Stimulated activated effector memory CD8-positive, alpha-beta T cell treated with anti-CD3 and anti-CD28 coated beads, Interleukin-12 subunit alpha, Interleukin-12 subunit beta, amount 100 ng/mL, for 72 hours (primary cell): ENCODE data around the gene PSMD2.

Experiments used
- ATAC-seq: fragments of 150-1000 bp; cut with Tn5 transposase; 2 replicates; pipeline ENCODE4 v1.10.0; 2021
- DNase-seq, 2 donors: peaks; one replicate each; pipeline ENCODE4 v3.0.0; 2021 to 2022; ENCODE audit warnings: low spot score in 2 of 2
- H3K27ac Mint-ChIP-seq: one replicate; pipeline ENCODE4 v1.8.0; 2022; ENCODE audit warnings: mild to moderate bottlenecking, mixed read lengths
- H3K36me3 Mint-ChIP-seq: one replicate; pipeline ENCODE4 v1.8.0; 2022; ENCODE audit warnings: mild to moderate bottlenecking, mixed read lengths
- H3K4me1 Mint-ChIP-seq: one replicate; pipeline ENCODE4 v1.8.0; 2022; ENCODE audit warnings: mixed read lengths
- H3K4me3 Mint-ChIP-seq: one replicate; pipeline ENCODE4 v1.8.0; 2022; ENCODE audit warnings: mild to moderate bottlenecking, mixed read lengths
- H3K9me3 Mint-ChIP-seq: one replicate; pipeline ENCODE4 v1.8.0; 2022; ENCODE audit warnings: mixed read lengths

PSMD2 gene

DNA sequence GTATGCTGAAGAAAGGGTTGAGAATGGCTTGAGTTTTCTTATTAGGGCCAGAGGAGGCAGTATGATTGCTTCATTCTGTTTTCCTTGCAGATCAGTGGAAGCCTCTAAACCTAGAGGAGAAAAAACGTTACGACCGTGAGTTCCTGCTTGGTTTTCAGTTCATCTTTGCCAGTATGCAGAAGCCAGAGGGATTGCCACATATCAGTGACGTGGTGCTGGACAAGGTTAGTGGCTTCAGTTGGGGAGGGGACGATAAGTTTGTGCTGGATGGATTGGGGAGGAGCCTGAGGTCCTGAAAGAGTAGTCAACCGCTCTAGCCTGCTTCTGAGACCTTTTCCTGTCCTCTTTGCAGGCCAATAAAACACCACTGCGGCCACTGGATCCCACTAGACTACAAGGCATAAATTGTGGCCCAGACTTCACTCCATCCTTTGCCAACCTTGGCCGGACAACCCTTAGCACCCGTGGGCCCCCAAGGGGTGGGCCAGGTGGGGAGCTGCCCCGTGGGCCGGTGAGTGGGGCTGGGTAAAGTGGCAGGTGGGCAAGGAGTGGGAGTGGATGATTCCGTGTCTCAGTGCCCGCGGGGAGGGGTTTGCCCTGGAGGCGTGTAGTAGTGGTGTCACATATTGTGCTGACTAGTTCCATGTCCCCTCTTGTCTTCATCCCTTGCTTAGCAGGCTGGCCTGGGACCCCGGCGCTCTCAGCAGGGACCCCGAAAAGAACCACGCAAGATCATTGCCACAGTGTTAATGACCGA is 23.9 kb downstream of the PSMD2 start:
- ATAC-seq: no peak
- H3K9me3 Mint-ChIP-seq: no peaks in the 10 kb centered on the region

DNA sequence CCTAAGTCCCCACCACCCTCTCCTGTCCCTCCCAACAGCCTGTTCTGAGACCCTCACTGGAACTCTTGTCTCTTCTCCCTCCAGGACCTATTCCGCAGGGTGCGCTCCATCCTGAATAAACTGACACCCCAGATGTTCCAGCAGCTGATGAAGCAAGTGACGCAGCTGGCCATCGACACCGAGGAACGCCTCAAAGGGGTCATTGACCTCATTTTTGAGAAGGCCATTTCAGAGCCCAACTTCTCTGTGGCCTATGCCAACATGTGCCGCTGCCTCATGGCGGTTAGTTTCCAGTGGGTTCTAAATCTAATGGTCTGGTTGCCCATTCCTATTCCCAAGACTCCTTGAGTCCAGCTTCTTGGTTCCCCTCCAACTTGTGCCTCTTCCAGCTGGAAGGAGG is 24.7 kb downstream of the PSMD2 start:
- DNase-seq: no peak
- Mint-ChIP-seq H3K36me3 (peaks cover 100% of the 10 kb centered on the region), H3K4me3 (no peak overlapping the region), H3K4me1 (peaks cover 61% of the 10 kb centered on the region), H3K9me3 (no peaks in the 10 kb centered on the region), H3K27ac (peak overlapping the region; percentile 54)
- ATAC-seq: no peak

More for the DNA sequence above, 23.9 kb downstream of the PSMD2 start:
- H3K4me3 Mint-ChIP-seq: no peak overlapping the region
- DNase-seq: no peak
- peak overlapping the region; percentile 90 for H3K27ac Mint-ChIP-seq
- peaks cover 100% of the 10 kb centered on the region for H3K36me3 Mint-ChIP-seq
- peaks cover 61% of the 10 kb centered on the region for H3K4me1 Mint-ChIP-seq

DNA sequence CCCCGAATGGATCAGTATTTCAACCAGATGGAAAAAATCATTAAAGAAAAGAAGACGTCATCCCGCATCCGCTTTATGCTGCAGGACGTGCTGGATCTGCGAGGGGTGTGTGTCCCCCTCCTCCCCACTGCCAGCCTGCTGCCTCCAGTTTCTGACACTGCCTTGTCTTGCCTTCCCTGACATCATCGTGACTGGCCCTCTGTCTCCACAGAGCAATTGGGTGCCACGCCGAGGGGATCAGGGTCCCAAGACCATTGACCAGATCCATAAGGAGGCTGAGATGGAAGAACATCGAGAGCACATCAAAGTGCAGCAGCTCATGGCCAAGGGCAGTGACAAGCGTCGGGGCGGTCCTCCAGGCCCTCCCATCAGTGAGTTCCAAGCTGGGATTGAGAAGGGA is 26.2 kb downstream of the PSMD2 start:
- DNase-seq: no peak
- Mint-ChIP-seq H3K27ac (peak overlapping the region; percentile 89), H3K4me1 (peaks cover 59% of the 10 kb centered on the region), H3K36me3 (peaks cover 100% of the 10 kb centered on the region), H3K9me3 (no peaks in the 10 kb centered on the region), H3K4me3 (no peak overlapping the region)
- no peak for ATAC-seq

DNA sequence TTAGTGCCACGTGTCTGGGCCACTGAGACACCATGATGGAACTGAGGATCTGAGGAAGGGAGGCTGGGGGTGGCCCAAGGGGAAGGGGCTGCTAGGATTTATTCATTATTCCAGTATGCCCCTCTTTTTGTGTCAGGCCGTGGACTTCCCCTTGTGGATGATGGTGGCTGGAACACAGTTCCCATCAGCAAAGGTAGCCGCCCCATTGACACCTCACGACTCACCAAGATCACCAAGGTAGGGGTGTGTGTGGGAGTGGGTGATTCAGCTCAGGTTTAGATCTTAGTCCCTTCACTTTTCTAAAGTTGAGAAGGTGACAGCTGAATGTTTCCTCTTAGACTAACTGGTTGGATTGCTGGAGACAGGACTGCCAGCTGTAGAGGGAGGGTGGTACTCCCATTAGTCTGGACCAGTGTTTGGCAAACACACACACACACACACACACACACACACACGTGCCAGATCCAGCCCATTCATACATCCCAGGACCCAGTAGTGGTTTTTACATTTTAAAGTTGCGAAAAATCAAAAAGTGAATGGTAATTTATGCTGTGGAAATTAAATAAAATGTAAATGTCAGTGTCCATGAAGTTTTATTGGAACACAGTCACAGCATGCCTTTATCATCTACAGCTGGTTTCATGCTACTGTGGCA is 26.8 kb downstream of the PSMD2 start:
- H3K27ac Mint-ChIP-seq: peak overlapping the region; percentile 89
- H3K9me3 Mint-ChIP-seq: no peaks in the 10 kb centered on the region
- DNase-seq: no peak
- peak; percentile 88 for ATAC-seq
- H3K4me3 Mint-ChIP-seq: no peak overlapping the region
- peaks cover 100% of the 10 kb centered on the region for H3K36me3 Mint-ChIP-seq
- peaks cover 57% of the 10 kb centered on the region for H3K4me1 Mint-ChIP-seq

DNA sequence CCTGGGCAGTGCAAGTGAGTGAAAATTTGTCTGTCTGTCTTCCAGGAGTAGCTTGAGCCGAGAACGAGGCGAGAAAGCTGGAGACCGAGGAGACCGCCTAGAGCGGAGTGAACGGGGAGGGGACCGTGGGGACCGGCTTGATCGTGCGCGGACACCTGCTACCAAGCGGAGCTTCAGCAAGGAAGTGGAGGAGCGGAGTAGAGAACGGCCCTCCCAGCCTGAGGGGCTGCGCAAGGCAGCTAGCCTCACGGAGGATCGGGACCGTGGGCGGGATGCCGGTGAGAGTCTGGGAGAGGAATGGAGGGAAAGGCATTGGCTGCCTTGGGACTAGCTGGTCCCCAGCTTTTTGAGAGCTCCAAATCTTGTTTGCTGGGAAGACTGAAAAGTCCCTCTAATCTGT is 28.1 kb downstream of the PSMD2 start:
- H3K4me3 Mint-ChIP-seq: no peak overlapping the region
- no peak for ATAC-seq
- no peaks in the 10 kb centered on the region for H3K9me3 Mint-ChIP-seq
- peaks cover 52% of the 10 kb centered on the region for H3K4me1 Mint-ChIP-seq
- peak overlapping the region; percentile 89 for H3K27ac Mint-ChIP-seq
- DNase-seq: no peak
- peaks cover 100% of the 10 kb centered on the region for H3K36me3 Mint-ChIP-seq

DNA sequence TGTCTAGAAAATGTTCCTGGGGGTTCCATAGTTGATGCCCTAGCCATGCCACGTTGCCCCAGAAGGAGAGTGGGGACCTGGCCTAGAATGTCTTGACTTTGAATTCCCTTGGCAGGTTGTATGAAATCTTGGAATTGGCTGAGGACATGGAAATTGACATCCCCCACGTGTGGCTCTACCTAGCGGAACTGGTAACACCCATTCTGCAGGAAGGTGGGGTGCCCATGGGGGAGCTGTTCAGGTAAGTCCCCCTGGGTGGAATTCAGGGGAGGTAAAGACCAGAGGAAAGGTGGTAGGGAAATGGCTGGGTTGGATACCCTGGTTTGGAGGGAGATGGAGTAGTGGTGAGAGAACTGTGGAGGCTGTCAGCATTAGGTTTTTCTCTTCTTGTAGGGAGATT is 29.5 kb downstream of the PSMD2 start:
- peaks cover 99% of the 10 kb centered on the region for H3K36me3 Mint-ChIP-seq
- peaks cover 65% of the 10 kb centered on the region for H3K4me1 Mint-ChIP-seq
- H3K9me3 Mint-ChIP-seq: no peaks in the 10 kb centered on the region
- ATAC-seq (no peak), DNase-seq (no peak)
- H3K4me3 Mint-ChIP-seq: no peak overlapping the region
- peak overlapping the region; percentile 89 for H3K27ac Mint-ChIP-seq

DNA sequence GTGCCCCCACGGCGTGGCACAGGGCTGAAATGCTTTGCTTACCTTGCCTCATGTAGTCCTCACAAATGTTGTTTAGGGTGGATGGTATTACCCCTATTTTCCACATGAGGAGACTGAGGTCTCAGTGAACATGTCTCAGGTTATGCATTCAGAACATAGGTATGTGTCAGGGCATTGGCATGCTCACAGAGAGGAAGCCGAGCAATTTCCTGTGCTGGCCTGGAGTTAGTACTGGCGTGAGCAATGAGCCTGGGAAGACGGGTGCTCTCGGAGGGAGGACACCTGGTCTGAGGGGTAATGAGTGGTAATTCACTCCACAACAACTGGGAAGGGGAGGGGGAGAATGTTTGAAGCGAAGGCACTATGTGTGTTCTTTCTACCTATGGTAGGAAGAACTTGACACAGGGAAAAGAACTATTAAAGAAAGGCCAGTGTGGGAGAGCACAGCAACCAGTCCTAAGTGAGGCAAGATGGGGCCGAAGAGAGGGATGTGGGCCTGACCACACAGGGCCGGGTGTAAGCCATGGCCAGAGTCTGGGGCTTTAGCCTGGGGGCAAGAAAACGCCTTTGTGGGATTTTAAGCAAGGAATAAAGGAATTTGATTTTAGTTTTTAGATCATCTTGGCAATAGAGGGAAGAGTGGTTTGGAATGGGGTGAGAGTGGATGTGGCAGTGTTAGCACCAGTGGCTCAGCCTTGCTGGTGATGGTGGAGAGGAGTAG is 33.5 kb downstream of the PSMD2 start:
- Mint-ChIP-seq H3K9me3 (no peaks in the 10 kb centered on the region), H3K4me1 (peaks cover 73% of the 10 kb centered on the region), H3K27ac (peak overlapping the region; percentile 88), H3K36me3 (peaks cover 89% of the 10 kb centered on the region), H3K4me3 (no peak overlapping the region)
- DNase-seq (no peak), ATAC-seq (no peak)

DNA sequence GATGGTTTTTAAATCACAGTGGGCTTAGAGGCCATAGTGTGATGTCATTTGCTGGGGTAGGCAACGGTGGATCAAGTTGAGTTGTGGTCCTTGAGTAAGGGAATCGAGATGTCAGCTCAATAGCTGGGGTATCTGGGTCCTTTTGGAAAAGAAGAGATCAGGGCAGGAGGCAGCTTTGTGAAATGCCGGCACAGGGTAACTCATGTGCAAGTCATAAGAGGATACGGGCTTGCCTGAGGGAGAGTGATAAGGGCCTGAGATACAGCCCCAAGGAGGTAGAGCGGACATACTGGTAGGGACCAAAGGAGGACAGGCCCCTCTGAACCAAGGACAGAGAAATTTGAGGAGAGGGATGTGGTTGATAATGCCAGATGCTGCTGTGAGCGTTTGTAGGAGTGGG is 34.1 kb downstream of the PSMD2 start:
- DNase-seq: no peak
- H3K4me1 Mint-ChIP-seq: peaks cover 77% of the 10 kb centered on the region
- peaks cover 87% of the 10 kb centered on the region for H3K36me3 Mint-ChIP-seq
- no peak for ATAC-seq
- H3K27ac Mint-ChIP-seq: peak overlapping the region; percentile 88
- no peak overlapping the region for H3K4me3 Mint-ChIP-seq
- H3K9me3 Mint-ChIP-seq: no peaks in the 10 kb centered on the region

DNA sequence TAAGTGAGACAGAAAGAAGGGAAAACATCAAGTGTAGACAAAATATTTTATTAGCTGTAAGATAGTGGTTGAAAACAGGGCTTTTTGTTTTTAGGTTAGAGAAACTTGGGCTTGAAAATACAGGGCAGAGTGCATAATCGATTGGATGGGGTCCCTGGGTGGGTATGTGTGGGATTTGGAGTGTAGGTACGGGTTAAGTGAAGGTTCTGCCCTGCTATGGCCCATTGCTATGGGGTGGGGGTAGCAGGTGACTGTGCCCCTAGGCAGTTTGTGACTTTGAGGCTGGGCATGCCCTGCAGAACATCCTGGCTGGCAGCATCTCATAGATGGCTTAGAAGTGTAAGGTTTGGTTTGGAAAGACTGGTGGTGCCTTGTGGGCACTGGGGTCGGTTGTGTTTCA is 34.7 kb downstream of the PSMD2 start:
- Mint-ChIP-seq H3K4me3 (peak overlapping the region; percentile 81), H3K27ac (peak overlapping the region; percentile 88), H3K4me1 (peaks cover 76% of the 10 kb centered on the region), H3K36me3 (peaks cover 83% of the 10 kb centered on the region), H3K9me3 (no peaks in the 10 kb centered on the region)
- no peak for DNase-seq
- ATAC-seq: no peak

DNA sequence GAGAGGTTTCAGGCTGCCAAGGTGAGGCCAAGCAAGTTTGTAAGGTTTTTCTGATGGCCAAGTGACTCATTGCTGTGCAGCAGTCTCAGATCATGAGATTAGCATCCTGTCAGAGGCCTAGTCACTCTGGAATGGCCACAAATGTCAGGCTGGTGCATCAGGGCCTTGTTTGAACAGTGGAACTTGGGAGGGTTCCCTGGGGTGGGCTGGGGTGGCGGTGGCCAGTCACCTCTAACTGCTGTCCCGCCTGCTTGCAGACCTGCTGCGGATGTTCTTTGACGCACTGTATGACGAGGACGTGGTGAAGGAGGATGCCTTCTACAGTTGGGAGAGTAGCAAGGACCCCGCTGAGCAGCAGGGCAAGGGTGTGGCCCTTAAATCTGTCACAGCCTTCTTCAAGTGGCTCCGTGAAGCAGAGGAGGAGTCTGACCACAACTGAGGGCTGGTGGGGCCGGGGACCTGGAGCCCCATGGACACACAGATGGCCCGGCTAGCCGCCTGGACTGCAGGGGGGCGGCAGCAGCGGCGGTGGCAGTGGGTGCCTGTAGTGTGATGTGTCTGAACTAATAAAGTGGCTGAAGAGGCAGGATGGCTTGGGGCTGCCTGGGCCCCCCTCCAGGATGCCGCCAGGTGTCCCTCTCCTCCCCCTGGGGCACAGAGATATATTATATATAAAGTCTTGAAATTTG is 35.6 kb downstream of the PSMD2 start:
- peaks cover 74% of the 10 kb centered on the region for H3K4me1 Mint-ChIP-seq
- no peak for DNase-seq
- peak; percentile 84 for ATAC-seq
- peak overlapping the region; percentile 88 for H3K27ac Mint-ChIP-seq
- H3K36me3 Mint-ChIP-seq: peaks cover 79% of the 10 kb centered on the region
- peak overlapping the region; percentile 81 for H3K4me3 Mint-ChIP-seq
- no peaks in the 10 kb centered on the region for H3K9me3 Mint-ChIP-seq

DNA sequence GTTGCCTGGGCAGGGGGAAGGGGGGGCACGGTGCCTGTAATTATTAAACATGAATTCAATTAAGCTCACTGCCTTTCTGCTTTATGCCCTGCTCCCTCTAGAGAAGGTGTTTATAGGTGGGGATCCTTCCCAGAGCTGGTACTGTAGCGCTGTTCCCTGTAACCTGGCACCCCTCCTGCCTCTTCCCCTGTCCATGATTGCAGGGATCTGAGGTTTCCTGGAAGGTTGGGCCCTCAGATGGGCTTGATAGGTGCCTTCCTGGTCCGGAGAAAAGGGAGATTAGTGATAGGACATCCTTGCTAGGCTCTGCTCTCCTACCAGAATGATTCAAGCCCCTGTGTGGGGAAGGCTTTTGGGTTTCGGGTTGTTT is 36.2 kb downstream of the PSMD2 start:
- Mint-ChIP-seq H3K9me3 (no peaks in the 10 kb centered on the region), H3K36me3 (peaks cover 72% of the 10 kb centered on the region), H3K4me3 (peak overlapping the region; percentile 81), H3K4me1 (peaks cover 71% of the 10 kb centered on the region), H3K27ac (peak overlapping the region; percentile 88)
- ATAC-seq (no peak), DNase-seq (no peak)

DNA sequence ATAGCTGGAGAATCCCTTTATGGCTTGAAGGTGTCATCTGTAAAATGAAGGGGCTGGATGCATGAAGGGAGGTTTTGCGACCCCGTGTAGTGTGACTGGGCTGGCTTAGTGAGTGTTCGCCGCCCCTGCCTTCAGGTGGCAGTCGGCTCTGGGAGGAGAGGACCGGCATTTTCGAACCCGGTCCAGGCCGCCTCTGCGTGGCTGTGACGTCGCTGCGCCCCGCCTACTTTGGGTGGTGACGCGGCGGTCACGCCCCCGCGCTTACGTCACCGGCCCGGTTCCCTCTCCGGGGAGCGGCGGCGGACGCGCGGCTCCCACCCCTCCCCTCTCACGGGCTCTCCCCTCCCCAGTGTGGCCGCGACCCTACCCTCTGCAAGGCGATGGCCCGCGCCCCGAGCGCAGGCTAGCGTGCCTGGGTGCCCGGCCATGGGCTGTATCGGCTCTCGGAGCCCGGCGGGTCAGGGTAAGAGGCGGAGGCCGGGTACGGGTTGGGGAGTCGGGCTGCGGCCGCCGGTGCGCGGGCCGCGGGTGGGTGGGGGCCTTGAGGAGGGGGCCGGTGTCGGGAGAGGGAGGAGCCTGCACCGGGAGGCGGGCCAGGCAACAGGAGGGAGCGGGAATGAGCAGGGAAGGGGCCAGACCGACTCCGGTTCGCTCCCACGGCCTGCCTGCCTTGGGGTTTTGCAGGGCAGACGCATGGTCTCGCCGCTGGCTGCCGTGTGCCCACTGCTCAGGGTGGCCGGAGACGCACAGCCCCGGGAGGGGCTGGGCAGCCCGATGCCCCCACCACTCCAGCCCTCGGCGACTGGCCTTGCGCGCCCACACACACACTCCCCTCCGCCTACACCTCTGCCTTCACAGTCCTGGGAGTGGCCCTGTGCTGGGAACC is 36.9 kb downstream of the PSMD2 start:
- ATAC-seq: peak; percentile 71
- Mint-ChIP-seq H3K4me3 (peak overlapping the region; percentile 81), H3K9me3 (no peaks in the 10 kb centered on the region), H3K27ac (peak overlapping the region; percentile 88), H3K36me3 (peaks cover 66% of the 10 kb centered on the region), H3K4me1 (peaks cover 78% of the 10 kb centered on the region)
- DNase-seq: peak; percentile 93 to 95

DNA sequence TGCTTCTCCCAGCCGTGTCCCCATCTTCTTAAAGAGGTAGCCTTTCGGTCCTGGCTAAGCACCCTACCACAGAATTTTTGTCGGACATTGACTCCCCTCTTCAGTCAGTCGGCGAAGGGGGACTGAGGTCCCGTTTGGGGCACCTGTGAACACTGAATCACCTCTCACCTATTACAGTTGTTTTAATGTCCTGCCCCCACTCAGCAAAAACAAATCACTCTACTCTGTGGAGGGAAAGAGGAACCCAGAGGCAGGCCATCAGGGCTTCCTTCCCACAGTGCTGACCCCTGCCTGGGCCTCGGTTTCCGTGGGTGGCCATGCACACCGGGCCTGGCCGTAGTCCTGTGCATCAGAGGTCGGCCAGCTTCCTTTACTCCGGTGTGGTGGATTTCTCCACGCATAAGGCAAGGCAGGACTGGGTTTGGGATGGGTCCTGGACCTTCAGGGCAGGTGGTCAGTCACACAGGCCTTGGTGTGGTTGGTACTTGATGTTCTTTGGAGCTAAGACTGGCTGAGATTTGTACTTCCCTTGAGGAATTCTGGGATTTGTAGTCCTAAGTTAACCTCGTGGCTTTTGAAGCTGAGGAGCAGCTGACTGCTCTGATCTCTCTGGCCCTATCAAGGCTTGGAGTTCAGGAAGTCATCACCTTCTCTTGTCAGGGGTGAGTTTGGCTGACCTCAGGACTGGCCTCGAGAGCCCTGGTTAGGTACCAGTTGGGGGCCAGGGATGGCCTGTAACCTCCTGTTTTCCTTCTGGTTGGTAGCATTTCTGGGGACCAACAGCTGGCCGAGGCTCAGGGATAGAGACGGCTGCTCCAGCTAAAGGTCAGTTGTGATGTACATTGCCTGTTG is 37.7 kb downstream of the PSMD2 start:
- H3K4me3 Mint-ChIP-seq: peak overlapping the region; percentile 81
- no peak for DNase-seq
- no peak for ATAC-seq
- peaks cover 79% of the 10 kb centered on the region for H3K4me1 Mint-ChIP-seq
- peak overlapping the region; percentile 88 for H3K27ac Mint-ChIP-seq
- H3K9me3 Mint-ChIP-seq: no peaks in the 10 kb centered on the region
- H3K36me3 Mint-ChIP-seq: peaks cover 57% of the 10 kb centered on the region

DNA sequence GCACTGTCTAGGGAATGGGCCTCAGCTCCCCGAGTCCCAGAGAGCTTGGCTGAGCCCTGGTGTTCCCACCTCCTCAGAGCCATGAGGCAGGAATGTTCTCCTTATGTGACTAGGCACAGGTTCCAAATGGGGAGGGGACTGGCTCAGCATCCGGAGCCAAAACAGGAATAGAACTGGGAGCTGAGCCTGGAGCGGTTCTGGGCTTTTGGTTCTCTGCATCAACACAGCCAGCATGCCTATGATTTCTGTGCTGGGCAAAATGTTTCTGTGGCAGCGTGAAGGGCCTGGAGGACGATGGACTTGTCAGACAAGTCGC is 38.3 kb downstream of the PSMD2 start, which contains the start of gene FAM131A:
FAM131A (plus strand) TSS at position 202 of the 316 bp plus-strand sequence; CDS start at position 233, 31 bp downstream.
- H3K27ac Mint-ChIP-seq: peak within 1 kb of the TSS; percentile 88
- DNase-seq: no peak
- H3K4me1 Mint-ChIP-seq: peaks cover 74% of the 10 kb centered on the region
- peaks cover 52% of the 10 kb centered on the region for H3K36me3 Mint-ChIP-seq
- peak within 1 kb of the TSS; percentile 81 for H3K4me3 Mint-ChIP-seq
- ATAC-seq: no peak
- H3K9me3 Mint-ChIP-seq: no peaks in the 10 kb centered on the region
